GM12875 (cell line): ENCODE data around the gene SAXO1.

Experiments
- H3K4me3 ChIP-seq: one replicate; pipeline ENCODE4 v1.5.1; 2011; ENCODE audit warnings: low read depth, low read length, control low read depth
- TF ChIP-seq, protein P1 (sequence below): IDR thresholded peaks from 2 replicates; pipeline ENCODE4 v1.5.1; 2011; ENCODE audit warnings: low read depth, mild to moderate bottlenecking, control low read depth, inconsistent platforms, low read length, moderate library complexity, borderline replicate concordance; ENCODE audit not compliant: insufficient read depth

Gene SAXO1, protein sequence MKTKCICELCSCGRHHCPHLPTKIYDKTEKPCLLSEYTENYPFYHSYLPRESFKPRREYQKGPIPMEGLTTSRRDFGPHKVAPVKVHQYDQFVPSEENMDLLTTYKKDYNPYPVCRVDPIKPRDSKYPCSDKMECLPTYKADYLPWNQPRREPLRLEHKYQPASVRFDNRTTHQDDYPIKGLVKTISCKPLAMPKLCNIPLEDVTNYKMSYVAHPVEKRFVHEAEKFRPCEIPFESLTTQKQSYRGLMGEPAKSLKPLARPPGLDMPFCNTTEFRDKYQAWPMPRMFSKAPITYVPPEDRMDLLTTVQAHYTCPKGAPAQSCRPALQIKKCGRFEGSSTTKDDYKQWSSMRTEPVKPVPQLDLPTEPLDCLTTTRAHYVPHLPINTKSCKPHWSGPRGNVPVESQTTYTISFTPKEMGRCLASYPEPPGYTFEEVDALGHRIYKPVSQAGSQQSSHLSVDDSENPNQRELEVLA

DNA sequence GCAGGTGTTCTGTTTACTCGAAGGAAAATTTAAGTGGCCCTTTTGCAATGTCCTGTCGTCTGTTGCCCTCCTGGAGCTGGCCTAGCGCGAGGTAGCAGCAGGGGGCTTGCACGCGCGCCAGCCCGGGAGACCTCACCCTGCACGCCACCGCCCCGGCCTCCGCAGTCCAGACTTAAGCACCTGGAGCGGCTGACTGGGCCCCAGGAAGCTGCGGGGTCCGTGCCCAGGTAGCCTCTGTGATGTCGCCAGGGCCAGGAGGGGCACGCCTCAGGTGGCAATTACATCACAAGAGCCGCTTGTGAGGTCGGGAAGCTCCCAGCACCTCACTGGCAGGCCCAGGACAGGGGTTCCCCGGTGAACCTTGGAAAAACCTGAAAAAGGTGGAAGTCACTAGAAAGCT lies at the start of gene SAXO1:
Gene SAXO1 (minus strand): TSS at position 195 of the 400 bp plus-strand sequence. CDS start 301 bp downstream, outside the sequence.
- no peak within 1 kb of the TSS for H3K4me3 ChIP-seq
- TF ChIP-seq, protein P1, sequence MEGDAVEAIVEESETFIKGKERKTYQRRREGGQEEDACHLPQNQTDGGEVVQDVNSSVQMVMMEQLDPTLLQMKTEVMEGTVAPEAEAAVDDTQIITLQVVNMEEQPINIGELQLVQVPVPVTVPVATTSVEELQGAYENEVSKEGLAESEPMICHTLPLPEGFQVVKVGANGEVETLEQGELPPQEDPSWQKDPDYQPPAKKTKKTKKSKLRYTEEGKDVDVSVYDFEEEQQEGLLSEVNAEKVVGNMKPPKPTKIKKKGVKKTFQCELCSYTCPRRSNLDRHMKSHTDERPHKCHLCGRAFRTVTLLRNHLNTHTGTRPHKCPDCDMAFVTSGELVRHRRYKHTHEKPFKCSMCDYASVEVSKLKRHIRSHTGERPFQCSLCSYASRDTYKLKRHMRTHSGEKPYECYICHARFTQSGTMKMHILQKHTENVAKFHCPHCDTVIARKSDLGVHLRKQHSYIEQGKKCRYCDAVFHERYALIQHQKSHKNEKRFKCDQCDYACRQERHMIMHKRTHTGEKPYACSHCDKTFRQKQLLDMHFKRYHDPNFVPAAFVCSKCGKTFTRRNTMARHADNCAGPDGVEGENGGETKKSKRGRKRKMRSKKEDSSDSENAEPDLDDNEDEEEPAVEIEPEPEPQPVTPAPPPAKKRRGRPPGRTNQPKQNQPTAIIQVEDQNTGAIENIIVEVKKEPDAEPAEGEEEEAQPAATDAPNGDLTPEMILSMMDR: no peak

DNA sequence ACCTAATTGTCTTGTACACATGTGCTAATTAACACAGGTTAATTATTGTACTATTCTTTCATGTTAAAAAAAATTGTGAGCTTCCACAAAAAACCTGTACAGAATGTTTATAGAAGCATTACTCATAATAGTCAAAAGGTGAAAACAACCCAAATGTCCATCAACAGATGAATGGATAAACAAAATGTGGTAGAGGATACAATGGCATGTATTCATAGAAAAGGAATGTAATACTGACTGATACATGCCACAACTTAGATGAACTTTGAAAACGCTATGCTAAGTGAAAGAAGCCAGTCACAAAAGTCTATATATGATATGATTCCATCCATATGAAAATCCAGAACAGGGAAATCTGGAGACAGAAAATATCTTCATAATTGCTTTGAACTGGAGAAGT lies 41.8 kb upstream of the SAXO1 start:
- no peak overlapping the region for H3K4me3 ChIP-seq
- TF ChIP-seq, protein P1: no peak

DNA sequence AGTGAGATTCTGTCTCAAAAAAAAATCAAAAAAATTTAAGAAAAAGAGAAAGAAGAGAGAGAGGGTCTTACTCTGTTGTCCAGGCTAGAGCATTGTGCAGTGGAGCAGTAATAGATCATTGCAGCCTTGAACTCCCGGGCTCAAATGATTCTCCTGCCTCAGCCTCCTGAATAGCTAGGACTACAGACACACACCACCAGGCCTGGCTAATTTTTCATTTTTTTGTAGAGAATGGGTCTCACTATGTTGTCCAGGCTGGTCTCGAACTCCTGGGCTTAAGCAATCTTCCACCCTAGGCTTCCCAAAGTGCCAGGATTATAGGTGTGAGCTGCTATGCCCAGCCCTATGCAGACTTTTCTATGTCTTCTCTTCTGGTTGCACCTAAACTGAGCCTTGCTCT lies 41.2 kb upstream of the SAXO1 start:
- no peak overlapping the region for H3K4me3 ChIP-seq
- TF ChIP-seq, protein P1: no peak

DNA sequence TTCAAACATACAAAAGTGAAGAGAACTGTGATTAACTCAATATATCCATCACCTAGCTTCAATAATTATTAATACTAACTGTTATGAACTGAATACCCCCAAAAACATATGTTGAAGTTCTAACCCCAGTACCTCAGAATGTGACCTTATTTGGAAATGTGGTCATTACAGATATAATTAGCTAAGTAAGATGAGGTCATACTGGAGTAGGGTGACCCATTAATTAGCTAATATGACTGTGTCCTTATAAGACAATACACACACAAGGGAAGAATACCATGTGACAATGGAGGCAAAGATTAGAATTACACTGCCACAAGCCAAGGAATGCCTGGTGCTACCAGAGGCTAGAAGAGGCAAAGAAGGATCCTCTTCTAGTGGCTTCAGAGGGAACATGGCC lies 24.0 kb upstream of the SAXO1 start:
- no peak overlapping the region for H3K4me3 ChIP-seq
- TF ChIP-seq, protein P1: no peak

DNA sequence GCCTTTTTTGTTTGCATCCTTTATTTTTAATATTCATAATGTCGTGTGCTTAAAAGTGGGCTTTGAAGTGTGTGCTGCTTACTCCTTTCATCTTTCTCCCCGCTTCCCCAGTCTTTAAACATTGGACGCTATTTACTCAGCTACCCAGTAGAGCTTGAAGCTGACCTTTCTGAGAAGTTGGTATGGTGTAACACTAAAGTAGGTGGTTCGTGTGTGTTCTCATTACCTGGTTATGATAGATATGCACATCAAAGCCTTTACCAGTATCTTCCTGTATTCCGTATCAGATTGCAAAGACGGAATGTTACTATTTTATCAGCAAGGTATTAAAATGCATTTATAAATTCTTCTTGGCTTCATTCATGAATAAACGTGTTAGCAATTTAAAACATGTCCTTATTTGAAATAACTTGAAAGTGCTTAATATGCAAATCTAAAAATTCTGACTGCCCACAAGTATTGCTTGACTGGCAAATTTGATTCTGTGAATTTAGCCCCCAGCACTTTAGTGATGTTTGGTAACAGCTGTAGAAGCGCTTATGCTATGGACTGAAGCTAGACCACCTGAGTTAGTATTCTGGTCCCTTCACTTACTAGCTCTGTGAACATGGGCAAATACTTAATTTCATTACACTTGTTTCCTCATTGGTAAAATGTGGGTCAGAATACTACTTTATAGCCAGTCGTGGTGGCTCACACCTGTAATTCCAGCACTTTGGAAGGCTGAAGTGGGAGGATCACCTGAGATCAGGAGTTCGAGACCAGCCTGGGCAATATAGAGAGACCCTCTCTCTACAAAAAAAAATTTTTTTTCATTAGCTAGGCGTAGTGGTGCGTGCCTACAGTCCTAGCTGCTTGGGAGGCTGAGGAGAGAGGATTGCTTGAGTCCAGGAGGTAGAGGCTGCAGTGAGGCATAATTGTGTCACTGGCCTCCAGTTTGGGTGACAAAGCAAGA lies 17.9 kb upstream of the SAXO1 start:
- TF ChIP-seq, protein P1: no peak
- peak overlapping the region; percentile 77 for H3K4me3 ChIP-seq

DNA sequence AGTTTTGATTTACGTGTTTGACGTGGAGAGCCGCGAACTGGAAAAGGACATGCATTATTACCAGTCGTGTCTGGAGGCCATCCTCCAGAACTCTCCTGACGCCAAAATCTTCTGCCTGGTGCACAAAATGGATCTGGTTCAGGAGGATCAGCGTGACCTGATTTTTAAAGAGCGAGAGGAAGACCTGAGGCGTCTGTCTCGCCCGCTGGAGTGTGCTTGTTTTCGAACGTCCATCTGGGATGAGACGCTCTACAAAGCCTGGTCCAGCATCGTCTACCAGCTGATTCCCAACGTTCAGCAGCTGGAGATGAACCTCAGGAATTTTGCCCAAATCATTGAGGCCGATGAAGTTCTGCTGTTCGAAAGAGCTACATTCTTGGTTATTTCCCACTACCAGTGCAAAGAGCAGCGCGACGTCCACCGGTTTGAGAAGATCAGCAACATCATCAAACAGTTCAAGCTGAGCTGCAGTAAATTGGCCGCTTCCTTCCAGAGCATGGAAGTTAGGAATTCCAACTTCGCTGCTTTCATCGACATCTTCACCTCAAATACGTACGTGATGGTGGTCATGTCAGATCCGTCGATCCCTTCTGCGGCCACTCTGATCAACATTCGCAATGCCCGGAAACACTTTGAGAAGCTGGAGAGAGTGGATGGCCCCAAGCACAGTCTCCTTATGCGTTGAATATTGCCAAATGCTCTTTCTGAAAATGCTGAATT lies 17.1 kb upstream of the SAXO1 start:
- H3K4me3 ChIP-seq: peak overlapping the region; percentile 77
- TF ChIP-seq, protein P1: no peak
